GM21390 (cell line): ENCODE results near the gene SF3A1.
"Not testable (repeated sequence)": the region's sequence is repeated elsewhere in the genome, so short reads cannot be mapped to it uniquely, and the experiment has no call there.

Experiments
- ATAC-seq: cut with Tn5 transposase; IDR thresholded peaks from one replicate; pipeline ENCODE4 v1.9.1; 2021; ENCODE audit not compliant: unreplicated experiment

SF3A1 gene

DNA sequence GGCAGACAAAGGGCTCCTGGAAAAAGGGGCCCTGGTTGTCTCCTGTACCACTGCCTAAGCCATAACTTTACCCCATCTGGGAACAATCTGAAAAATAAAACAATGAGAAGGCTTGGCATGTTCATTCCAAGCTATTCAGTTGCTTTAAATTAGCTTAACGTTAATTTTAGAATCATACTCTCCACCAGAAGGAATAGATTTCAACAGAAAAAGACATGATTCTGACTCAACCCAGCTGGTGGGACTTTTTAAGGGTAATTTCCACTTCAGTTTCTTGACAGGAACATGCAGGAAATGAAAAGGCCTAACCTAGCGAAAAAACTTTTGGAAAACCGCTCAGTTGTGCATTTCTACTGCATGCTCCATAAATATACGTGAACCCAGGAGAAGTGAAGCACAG, 7.9 kb downstream of the SF3A1 start:
- no peak for ATAC-seq

DNA sequence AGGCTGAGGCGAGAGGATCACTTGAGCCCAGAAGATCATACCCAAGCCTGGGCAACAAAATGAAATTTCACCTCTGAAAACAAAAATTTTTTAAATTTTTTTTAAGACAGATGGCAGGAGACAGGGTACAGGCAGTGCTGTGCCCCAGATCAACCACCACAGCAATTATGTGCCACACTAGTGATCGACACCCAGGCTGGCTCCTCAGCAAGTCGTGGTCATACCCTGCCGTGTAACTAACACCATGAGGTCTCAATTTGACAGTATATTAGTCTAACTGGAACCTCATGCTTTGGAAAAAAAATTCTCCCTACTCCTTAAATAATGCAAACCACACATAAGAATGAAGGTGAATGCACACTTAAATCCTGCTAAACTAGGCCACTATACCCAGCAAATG, 8.3 kb downstream of the SF3A1 start:
- no peak for ATAC-seq

DNA sequence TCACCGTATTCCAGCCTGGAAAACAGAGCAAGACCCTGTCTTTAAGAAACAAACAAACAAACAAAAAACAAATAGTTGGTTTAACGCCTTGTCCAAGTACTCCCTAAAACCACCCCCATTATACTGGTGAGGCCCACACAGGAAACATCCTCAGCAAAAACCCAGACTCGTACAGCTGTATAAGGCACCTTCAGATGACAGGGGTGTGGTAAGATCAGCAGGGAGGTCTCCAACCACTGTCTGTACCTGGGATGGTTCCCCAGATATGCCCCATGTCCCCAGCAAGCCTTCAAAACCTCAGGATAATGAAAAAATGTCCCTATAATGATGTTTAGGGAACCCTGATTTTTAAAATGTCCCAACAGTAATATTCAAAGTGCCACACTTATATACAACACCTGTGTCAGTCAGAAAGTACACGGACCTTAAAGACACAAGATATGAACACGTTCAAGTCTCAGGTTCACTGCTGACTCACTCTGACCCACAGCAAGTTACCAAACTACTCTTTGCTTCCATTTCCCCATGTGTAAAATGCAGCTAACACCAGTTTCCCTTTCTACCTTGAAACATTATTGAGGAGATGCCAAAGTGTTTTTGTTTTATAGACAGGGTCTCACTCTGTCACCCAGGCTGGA, 9.3 kb downstream of the SF3A1 start:
- no peak for ATAC-seq

DNA sequence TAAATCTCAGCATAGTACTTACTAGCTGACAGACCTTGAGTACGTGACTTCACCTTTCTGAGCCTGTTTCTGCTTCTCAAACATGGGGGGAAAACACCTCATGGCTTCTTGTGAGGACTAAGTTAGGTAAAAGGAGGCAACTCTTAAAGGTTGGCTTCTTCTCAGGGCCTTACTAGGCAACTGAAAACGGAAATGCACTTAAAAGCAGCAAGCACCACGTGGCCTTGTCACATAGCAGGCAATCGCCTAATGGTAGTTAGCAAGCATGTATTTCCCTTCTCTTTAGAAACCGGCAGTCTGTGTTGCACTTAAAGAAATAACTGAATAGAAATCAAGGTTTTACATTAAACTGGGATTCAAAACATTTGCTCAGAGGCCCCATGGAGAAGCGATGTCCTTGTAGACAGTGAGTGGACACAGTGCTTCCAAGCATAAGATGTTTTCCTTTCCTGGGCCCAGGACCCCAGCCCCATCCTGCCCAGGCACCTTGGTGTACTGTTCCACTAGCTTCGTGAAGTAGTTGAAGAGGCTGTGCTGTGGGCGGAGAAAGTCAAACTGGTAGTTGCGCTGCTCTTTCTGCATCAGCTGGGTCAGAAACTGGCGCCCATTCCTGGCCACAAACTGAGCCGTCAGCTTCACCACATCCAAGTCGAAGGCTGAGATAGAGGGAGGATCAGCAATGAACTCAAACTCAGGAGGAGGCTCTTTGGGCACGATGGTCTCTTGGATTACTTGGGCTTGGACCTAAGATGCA, 12.1 kb downstream of the SF3A1 start:
- no peak for ATAC-seq

DNA sequence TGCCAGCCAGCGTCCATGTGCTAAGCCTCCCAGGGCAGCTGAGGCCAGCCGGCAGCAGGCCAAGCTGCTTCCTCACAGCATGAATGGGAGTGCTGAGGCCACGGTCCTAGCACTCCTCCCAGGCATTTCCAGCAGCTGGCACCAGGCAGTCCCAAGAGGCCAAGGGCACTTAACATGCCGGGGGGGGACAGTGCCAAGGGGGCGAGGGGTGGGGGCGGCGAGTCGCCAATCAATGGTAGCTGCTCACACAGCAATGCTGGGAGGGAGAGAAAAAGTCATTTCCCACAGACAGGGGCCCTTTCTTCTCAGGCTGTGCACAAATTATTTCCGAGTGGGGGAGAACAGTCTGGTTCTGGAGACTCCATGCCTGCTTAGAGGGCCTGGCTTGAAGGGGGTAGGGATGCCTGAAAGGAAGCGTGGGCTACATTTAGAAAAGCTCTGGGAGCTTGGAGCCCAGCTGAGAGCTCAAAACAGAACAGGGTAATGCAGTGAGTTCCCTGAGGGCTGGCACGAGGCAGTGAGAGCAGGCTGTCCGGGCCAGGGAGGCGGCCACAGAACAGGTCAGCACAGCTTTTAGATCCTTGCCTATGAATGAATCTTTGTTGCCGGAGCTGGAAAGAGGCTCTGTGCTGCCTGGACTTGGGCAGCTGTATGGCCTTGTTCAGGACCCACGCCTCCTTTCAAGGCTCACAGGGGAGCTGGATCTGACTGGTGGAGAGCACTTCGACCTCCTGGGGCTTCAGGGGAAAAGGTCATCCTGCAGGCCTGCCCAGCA, 15.6 kb downstream of the SF3A1 start:
- no peak for ATAC-seq

DNA sequence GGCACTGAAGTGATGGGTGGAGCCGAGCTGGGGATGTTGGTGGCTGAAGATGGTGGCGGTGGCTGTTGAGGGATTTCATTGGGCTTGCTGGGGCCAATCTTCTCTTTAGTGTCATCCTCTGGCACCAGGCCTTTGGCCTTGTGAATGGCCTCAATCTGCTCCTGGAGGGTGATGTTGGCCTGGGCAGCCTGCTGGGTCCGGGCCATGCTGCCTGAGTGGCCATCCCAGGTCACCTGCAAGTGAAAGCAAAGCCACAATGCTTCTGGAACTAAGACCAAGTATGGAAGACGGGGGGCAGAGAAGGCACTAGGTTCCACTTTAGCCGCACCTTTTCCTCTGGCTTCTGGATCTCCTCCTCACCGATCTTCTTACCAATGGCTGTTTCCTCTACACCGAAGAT, 17.9 kb downstream of the SF3A1 start:
- ATAC-seq: no peak

DNA sequence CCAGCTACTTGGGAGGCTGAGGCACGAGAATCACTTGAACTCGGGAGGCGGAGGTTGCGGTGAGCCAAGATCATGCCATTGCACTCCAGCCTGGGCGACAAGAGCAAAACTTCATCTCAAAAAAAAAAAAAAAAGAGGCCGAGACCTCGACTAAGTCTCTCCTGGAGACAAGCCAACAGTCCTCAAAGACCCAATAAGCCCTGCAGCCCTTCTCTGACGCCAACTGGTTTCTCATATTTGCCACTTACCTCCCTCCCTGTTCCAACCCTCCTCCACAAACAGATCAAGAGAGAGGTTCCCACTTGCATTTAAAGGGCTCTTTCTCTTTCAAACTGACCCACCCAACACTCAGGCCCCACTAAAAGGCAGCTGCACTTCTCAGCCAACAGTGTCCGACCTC, 18.4 kb downstream of the SF3A1 start:
- not testable (repeated sequence) for ATAC-seq

DNA sequence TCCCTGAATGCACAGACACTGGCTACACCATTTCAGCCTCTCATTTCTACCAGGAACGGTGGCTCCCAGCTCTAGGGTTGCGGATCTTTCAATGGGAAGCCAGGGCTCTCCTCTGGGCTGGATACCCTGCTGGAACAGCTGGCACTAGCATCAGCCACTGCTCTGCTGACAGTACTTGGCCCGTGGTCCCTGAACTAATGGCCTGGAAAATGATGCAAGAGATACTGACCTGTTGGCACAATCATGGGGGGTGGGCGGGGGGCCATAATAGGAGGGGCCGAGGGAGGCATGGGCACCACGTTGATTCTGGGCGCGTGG, 19.3 kb downstream of the SF3A1 start:
- ATAC-seq: no peak

DNA sequence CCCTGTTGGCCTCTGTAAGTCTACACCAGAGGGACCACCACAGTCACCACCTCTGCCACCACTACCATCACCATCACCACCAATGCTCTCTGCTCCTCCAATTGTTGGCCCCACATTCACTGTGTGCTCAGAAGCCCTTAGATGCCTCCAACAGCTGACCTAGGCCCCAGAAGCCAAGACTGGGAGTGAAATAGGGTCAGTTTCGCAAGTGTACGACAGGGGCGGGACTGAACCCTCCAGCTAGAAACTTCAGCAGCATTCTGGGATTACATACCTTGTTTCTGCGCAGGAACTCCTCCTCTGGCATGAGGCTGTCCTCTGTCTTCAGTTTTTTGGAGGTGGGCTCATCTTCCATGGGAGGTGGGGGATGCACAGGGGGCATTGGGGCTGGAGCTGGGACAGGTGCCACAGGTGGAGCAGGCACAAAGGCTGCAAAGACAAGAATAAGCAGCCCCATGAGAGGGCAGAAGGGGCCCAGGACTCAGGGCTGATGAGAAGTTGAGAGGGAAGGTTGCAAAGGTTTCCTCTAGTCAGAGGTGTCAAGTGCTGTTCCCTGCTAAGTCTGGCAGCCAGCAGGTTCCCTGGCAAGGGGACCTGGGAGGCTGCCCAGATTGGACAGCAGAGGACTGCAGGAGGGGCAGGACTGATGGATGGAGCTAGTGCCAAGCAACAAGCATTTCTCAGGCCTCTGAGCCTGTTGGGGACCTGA, 19.8 kb downstream of the SF3A1 start:
- no peak for ATAC-seq

DNA sequence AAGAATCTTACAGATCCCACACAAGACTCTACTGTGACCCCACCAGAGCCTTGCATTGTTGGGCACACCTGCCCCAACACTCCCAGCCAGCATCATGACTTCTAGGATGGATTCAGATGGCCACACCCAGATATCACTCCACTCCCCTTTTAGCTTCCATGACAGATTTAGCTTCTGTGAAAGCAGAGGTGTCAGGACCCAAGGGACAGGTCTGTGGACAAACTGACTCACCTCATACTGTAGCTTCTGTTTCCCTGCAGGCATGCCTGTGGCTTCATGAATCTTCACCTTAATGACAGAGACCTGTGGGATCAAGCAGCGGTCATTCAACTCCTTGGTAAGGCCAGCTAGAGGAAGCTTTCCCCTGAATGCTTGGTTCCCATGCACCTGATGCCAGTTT, 21.5 kb downstream of the SF3A1 start:
- no peak for ATAC-seq

DNA sequence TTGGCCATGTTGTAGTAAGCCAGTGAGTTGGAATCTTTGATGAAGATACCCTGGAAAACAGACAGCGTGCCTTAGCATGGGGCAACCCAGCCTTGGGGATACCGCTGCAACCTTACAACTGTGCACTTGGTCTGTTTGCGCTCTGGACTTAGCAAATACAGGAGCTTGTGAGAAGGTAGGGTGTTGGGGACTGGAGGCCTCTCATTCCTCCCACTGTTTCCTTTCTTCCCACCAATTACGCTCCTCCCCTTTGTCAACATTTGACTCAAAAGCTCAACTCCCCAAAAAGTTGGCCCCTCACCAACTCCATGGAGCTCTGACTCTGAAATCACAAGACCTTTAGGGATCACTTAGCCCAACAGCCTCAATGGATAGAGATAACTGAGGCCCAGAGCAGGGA, 22.0 kb downstream of the SF3A1 start:
- ATAC-seq: no peak

DNA sequence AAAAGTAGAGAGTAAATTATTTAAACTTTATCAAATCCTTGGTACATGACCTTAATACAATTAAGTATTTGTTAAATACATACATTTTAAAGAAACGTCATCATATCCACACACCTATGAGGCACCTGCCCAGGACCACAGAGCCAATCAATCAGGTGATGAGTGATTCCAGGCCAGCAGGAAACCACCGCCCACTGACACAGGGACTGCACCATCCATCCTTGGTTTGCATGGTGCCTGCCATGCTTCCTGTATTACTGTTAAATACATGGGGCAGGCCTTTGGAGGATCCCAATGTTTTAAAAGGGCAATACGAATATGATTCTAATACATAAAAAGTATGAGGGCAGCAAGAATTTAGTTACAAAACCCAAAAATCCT, 23.0 kb downstream of the SF3A1 start:
- no peak for ATAC-seq

DNA sequence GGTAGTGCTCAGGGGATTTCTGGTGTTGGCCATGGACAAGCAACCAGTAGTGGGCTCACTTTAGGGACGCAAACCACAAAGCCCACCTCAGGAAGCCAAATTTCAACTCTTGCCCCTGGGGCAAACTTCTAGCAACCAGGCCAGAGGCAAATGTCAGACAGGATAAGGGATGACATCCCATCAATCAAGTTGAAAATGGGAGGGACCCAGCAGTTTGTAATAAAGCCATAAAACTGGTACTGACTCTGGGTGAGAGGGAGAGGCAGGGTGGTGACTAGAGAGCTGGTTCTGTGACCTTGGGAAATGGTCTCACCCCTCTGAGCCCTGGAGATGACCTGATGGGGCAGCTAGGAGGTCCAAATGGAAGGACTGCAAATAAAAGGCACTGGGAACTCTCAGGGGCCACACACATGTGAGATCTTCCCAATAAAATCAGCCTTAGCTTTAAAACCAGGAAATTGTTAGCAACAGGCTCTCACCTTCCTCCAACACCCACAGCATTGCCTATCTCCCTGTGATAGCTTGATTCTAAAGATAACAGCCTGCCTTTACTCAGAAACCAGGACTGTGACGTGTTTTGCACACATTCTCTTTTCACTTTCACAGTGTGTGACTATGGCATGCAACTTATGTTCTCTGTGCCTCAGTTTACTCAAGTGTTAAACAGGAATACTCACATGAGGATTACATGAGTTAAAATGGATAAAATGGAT, 23.5 kb downstream of the SF3A1 start:
- ATAC-seq: no peak

DNA sequence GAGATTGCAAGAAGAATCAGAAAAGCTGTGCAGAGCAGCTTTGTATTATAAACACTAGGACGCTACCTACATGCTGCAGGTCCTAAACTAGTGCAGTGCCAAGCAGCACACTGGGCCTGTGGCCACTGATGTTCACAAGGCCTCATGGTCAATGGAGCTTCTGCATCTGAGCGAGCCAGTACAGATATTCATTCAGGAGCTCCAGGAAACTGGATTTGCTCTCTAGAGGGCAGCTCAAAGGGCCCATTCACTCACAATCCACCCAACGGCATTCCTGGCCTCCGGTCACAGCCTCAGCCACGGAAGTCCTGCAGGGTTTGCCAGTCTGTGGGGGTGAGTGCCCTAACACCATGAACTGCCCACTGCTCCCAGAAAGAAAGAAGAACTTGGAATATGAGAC, 24.1 kb downstream of the SF3A1 start:
- ATAC-seq: no peak

DNA sequence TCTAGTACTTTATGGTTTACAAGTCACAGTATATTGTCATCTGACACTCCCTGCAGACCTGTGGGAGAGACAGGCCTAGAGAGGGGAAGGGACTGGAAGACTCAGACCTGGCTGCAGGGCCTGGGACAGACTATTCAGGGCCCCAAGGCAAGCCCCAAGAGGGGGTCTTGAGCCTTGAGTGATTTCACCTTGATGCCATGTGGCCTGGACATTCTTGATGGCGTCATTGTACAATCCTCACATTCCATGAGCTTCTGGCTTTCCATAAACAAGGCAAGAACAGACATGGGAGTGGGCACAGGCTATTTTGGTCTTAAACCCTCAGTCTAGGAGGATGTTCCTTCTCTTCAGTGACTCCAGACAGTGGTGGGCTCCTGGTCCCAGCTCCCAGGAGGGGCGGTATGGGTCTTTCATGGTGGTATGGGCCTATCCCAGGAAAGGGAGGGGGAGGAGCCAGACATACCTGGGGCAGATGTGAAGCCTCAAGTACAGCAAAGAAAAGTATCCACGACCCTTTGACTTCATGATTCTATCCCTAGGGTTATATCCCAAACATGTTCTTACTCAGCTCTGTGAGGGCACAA, 28.1 kb downstream of the SF3A1 start:
- no peak for ATAC-seq

DNA sequence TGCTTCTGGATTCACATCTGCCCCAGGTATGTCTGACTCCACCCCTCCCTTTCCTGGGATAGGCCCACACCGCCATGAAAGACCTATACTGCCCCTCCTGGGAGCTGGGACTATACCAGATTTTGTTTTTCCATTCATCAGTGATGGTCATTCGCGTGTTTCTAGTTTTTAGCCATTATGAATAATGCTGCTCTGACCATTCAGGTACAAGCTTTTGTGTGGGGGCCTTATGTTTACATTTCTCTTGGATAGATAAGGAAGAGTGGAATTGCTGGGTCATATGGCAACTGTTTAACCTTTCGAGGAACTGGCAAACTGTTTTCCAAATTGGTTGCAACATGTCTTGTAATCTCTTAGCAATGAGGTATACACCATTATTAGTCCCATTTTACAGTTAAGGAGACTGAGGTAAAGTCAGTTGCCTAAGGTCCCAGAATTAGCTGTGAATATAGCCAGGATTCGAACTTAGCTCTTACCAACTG, 28.8 kb downstream of the SF3A1 start:
- ATAC-seq: no peak

DNA sequence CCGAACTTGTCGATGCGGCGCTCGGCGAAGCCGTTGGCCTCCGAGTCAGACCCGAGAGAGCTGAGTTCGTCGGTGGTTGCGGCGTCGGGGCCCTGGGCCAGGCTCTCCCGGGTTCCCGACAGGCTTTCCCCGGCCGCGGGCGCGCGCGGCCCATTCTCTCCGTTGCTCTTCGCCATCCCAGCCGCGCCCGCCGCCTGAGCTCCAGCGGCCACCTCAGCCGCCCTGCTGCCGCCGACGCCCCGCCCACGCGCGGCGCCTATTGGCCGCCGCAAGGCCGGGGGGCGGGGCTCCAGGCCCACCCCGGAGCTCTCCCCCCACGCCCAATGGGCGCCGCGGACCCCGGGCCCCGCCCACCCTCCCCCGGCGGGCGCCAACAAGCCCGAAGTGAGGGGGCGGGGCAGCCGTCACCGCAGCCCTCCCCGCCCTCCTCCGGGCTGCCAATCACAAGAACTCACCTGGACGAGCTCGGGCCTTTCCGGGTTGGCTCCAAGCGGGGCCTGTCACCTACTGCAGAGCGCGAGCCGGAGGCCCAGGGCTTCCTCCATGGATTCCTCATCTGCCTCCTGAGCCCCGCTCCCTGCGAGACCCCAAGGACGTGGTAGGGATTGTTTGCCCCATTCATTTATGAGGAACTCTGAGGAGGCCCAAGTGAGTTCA, 29.9 kb downstream of the SF3A1 start, which contains the start of gene TBC1D10A:
TSS of gene TBC1D10A (minus strand) at position 236 of the 657 bp plus-strand sequence. CDS start at position 176, 60 bp downstream.
- ATAC-seq: peak; percentile 74

DNA sequence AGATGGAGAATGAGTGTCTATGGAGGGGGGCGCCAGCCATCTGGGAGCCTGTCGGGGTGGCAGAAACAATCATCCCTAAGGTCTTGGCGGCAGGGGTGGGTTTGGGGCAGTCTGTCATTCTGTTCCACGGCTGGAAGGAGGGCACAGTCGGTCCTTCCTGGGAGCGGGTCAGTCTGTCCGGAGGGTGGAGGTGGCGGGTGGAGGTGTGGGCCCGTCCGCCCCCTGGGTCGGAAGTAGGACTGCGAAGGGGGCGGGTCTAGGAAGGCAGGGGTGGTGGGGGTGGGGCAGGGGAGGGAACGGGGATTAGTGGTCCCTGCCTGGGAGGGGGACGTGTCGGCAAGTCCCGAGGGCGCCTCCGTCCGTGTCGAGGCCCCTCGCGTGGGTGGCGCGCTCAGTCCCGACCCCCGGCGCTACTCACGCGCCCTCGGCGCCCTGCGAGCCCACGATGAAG, 30.4 kb downstream of the SF3A1 start:
- ATAC-seq: no peak

DNA sequence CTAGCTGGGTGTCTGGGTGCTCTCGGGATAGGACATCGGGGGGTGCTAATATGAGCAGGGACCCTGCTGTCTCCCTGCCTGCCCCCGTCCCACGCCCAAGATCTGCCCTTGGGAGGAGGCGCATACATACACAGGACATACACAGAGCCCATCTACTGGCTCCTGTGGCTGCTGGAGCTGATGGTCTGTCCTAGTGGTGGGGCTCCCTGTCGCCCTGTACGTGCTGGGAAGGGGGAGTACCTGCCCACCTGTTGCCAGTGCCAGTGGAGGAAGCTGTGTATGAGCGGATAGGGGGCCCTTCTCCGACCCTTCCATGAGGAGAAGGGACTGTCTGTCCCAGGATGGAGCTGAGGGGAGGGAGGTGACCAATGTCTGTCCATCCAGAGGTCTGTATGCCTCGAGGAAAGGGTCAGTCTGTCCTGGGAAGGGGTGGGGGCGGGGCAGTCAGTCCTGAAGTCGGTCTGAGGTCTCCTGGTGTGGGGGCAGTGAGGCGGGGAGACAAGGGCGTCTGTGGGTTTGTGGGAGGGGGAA, 30.9 kb downstream of the SF3A1 start:
- ATAC-seq: no peak
